IMR-90 (cell line): ENCODE results near the gene TUBA1A.
"Not testable (repeated sequence)": the region's sequence is repeated elsewhere in the genome, so short reads cannot be mapped to it uniquely, and the experiment has no call there.

Source experiments
- CTCF ChIP-seq: conservative IDR thresholded peaks from 2 replicates; pipeline ENCODE4 v1.5.1; 2012; ENCODE audit warnings: mild to moderate bottlenecking, low read depth, low read length, improper control_type of control experiment
- POLR2A ChIP-seq: IDR thresholded peaks from 2 replicates; pipeline ENCODE4 v1.6.1; 2012; ENCODE audit warnings: mild to moderate bottlenecking, low read depth, low read length

DNA sequence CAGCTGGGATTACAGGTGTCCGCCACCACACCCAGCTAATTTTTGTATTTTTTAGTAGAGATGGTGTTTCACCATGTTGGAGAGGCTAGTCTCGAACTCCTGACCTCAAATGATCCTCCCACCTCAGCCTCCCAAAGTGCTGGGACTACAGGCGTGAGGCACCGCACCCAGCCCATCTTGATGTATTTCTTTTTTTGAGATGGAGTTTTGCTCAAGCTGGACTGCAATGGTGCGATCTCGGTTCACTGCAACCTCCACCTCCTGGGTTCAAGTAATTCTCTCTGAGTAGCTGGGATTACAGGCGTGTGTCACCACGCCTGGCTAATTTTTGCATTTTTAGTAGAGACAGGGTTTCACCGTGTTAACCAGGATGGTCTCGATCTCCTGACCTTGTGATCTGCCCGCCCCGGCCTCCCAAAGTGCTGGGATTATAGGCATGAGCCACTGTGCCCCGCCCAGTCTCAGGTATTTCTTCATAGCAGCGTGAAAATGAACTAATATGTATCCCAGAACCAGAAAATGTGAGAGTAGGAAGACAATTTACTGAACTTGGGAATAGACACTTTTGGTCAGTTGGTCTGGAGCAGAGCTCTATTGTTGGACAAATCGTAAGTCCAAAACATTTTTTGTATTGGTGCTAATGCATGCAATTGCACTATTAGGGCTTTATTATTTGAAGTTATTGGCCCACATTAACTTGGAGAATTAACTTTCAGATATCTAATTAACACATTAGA is 5.5 kb downstream of the TUBA1A start:
- not testable (repeated sequence) for TF ChIP-seq CTCF, POLR2A
